ENCODE data around the gene TRIO.

The TRIO gene

DNA sequence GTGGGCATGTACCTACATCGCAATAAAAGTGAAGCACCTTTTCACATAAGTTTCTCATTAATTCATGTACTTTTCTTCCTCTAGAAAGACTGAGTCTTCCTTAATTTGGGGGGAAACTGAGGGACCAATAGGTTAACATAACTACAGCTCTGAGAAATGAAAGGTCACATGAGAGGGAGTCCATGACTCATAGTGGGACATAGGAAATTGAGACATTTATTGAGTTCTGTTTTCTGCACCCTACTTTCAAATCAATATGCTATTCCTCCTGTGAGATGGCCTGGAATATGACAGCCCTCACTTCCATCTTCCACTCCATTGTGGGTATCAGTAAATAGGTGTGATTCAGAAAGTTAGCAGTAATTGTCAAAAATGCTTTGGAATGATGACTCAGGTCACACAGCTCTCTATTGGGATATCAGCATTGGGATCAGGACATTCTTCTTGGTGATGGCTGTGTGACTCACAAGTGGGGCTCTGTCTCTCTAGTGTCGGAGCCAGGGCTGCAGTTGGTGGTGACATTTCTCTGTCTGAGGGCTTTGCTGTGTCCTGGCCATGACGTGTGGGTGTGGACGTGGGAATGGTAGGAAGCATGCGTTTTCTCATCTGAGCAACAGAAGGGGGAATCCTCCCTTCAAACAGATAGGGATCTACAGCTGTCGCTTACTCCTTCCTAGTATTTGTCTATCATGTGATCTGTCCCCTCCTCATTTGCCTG lies 125.0 kb downstream of the TRIO start:
- H3K79me2 ChIP-seq (ENCODE audit: low read length) = peaks cover 46% of the 10 kb centered on the region
- H3K9ac ChIP-seq (ENCODE audit: low read length) = no peak overlapping the region
- DNase-seq = no peak
- H3K4me2 ChIP-seq (ENCODE audit: low read depth, low read length) = no peak overlapping the region
- no peaks in the 10 kb centered on the region for H3F3A ChIP-seq (ENCODE audit: insufficient read depth, low read length)
- H3K27ac ChIP-seq (ENCODE audit: low read length) = no peak overlapping the region
- H4K20me1 ChIP-seq (ENCODE audit: insufficient read depth, low read length) = no peaks in the 10 kb centered on the region
- no peak overlapping the region for H2AFZ ChIP-seq (ENCODE audit: low read length)
- H3K9me3 ChIP-seq (replicated peaks; ENCODE audit: insufficient read depth, low read length) = no peaks in the 10 kb centered on the region
- H3K4me1 ChIP-seq (ENCODE audit: low read length) = peaks cover 12% of the 10 kb centered on the region
- H3K36me3 ChIP-seq (replicated peaks; ENCODE audit: insufficient read depth, low read length) = no peaks in the 10 kb centered on the region
- TF ChIP-seq EZH2 (optimal IDR thresholded peaks at IDR 0.05; ENCODE audit: low read depth, low read length) = no peak
- TF ChIP-seq EZH2phosphoT487 (IDR thresholded peaks at IDR 0.05; ENCODE audit: low read length) = no peak
- TF ChIP-seq, protein P1, sequence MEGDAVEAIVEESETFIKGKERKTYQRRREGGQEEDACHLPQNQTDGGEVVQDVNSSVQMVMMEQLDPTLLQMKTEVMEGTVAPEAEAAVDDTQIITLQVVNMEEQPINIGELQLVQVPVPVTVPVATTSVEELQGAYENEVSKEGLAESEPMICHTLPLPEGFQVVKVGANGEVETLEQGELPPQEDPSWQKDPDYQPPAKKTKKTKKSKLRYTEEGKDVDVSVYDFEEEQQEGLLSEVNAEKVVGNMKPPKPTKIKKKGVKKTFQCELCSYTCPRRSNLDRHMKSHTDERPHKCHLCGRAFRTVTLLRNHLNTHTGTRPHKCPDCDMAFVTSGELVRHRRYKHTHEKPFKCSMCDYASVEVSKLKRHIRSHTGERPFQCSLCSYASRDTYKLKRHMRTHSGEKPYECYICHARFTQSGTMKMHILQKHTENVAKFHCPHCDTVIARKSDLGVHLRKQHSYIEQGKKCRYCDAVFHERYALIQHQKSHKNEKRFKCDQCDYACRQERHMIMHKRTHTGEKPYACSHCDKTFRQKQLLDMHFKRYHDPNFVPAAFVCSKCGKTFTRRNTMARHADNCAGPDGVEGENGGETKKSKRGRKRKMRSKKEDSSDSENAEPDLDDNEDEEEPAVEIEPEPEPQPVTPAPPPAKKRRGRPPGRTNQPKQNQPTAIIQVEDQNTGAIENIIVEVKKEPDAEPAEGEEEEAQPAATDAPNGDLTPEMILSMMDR (IDR thresholded peaks at IDR 0.05; ENCODE audit: low read length) = no peak
- H3K27me3 ChIP-seq (replicated peaks; ENCODE audit: insufficient read depth, low read length) = no peaks in the 10 kb centered on the region
- no peak overlapping the region for H3K4me3 ChIP-seq (ENCODE audit: low read length)
- no peaks in the 10 kb centered on the region for H3K9me2 ChIP-seq (replicated peaks; ENCODE audit: insufficient read depth, low read length)

DNA sequence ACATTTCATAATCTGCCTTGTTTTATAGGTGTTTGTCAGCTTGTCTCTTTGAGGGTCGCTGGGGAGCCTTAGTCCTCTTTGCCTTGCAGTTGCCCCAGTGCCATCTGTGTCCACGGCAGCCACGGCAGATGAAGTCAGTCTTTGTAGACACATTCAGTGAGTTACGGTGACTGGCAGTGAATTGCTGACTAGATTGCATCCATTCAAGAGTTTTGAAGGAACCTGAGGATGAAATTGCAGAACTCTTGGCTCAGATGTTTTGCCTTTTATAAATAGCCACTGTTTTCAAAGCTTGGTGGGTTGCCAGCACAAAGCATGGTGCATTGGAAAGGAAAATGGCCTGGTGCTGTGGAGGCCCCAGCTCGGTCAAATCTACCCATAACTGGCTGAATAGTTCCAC lies 125.6 kb downstream of the TRIO start:
- no peak overlapping the region for H3K9ac ChIP-seq (ENCODE audit: low read length)
- H2AFZ ChIP-seq (ENCODE audit: low read length) = no peak overlapping the region
- no peak for DNase-seq
- H3K27me3 ChIP-seq (replicated peaks; ENCODE audit: insufficient read depth, low read length) = no peaks in the 10 kb centered on the region
- H4K20me1 ChIP-seq (ENCODE audit: insufficient read depth, low read length) = no peaks in the 10 kb centered on the region
- H3K27ac ChIP-seq (ENCODE audit: low read length) = no peak overlapping the region
- no peaks in the 10 kb centered on the region for H3K36me3 ChIP-seq (replicated peaks; ENCODE audit: insufficient read depth, low read length)
- no peaks in the 10 kb centered on the region for H3K9me2 ChIP-seq (replicated peaks; ENCODE audit: insufficient read depth, low read length)
- H3K4me2 ChIP-seq (ENCODE audit: low read depth, low read length) = no peak overlapping the region
- TF ChIP-seq EZH2 (optimal IDR thresholded peaks at IDR 0.05; ENCODE audit: low read depth, low read length) (no peak), EZH2phosphoT487 (IDR thresholded peaks at IDR 0.05; ENCODE audit: low read length) (no peak)
- TF ChIP-seq, protein P1 (IDR thresholded peaks at IDR 0.05; ENCODE audit: low read length) = no peak
- H3K4me3 ChIP-seq (ENCODE audit: low read length) = no peak overlapping the region
- H3K4me1 ChIP-seq (ENCODE audit: low read length) = peaks cover 12% of the 10 kb centered on the region
- H3K9me3 ChIP-seq (replicated peaks; ENCODE audit: insufficient read depth, low read length) = no peaks in the 10 kb centered on the region
- no peaks in the 10 kb centered on the region for H3F3A ChIP-seq (ENCODE audit: insufficient read depth, low read length)
- H3K79me2 ChIP-seq (ENCODE audit: low read length) = peaks cover 46% of the 10 kb centered on the region

DNA sequence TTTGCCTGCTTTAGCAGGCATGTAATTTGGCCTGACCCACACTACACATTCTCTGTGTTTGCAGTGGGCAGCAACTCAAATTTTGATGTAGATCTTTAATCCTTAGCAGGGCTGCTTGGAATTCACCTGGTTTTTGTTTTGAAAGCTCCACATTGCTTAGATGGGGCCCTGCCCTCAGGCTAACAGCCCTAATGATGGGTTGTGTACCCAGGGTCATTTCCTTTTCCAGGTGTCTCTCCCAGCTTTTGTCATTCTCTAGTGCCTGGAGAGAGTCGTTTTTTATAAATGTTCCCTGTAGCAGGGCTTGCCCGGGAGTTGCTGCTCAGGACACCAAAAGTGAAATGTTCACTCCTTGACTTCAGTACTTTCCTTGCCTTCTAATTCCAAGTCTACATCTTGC lies 126.3 kb downstream of the TRIO start:
- Histone ChIP-seq H2AFZ (ENCODE audit: low read length) (no peak overlapping the region), H3F3A (ENCODE audit: insufficient read depth, low read length) (no peaks in the 10 kb centered on the region), H3K4me1 (ENCODE audit: low read length) (peaks cover 12% of the 10 kb centered on the region), H3K27ac (ENCODE audit: low read length) (no peak overlapping the region), H3K9me2 (replicated peaks; ENCODE audit: insufficient read depth, low read length) (no peaks in the 10 kb centered on the region), H4K20me1 (ENCODE audit: insufficient read depth, low read length) (no peaks in the 10 kb centered on the region), H3K27me3 (replicated peaks; ENCODE audit: insufficient read depth, low read length) (no peaks in the 10 kb centered on the region), H3K79me2 (ENCODE audit: low read length) (peaks cover 46% of the 10 kb centered on the region), H3K36me3 (replicated peaks; ENCODE audit: insufficient read depth, low read length) (no peaks in the 10 kb centered on the region), H3K9me3 (replicated peaks; ENCODE audit: insufficient read depth, low read length) (no peaks in the 10 kb centered on the region), H3K9ac (ENCODE audit: low read length) (no peak overlapping the region), H3K4me2 (ENCODE audit: low read depth, low read length) (no peak overlapping the region), H3K4me3 (ENCODE audit: low read length) (no peak overlapping the region)
- no peak for DNase-seq
- TF ChIP-seq EZH2 (optimal IDR thresholded peaks at IDR 0.05; ENCODE audit: low read depth, low read length) (no peak), EZH2phosphoT487 (IDR thresholded peaks at IDR 0.05; ENCODE audit: low read length) (no peak)
- TF ChIP-seq, protein P1 (IDR thresholded peaks at IDR 0.05; ENCODE audit: low read length) = no peak
